Measurements from ENCODE around the gene EIF3F. TPM values are rescaled to one million over a fixed set of nuclear protein-coding genes. Genes with fewer than 3 reads are reported as not detected.

EIF3F gene
- total and polyA plus RNA-seq, 2 of the 13 experiments (the other 11 are each of a cell fraction or from before 2014, with no cell fraction given), result 109 to 191 TPM

GRCh38 chr11:8011981-8012444 lies 24.9 kb downstream of the EIF3F start (continued):
- TF ChIP-seq MED8 (CRISPR knock-in tag; IDR thresholded peaks at IDR 0.05; ENCODE audit: insufficient replicate concordance), result no peak
- no peak for TF ChIP-seq ZNF619 (CRISPR knock-in tag; IDR thresholded peaks at IDR 0.05)
- no peak for TF ChIP-seq ZNF713 (CRISPR knock-in tag; IDR thresholded peaks at IDR 0.05)
- no peak for TF ChIP-seq JARID2 (CRISPR knock-in tag; IDR thresholded peaks at IDR 0.05; ENCODE audit: insufficient replicate concordance)
- TF ChIP-seq KLF9 (CRISPR knock-in tag; IDR thresholded peaks at IDR 0.05; ENCODE audit: low read depth), result no peak

- no TSS peak for BruUV-seq (replicated peaks)
- Histone ChIP-seq H3K9ac (ENCODE audit: insufficient read depth, low read depth, low read length) (no peak overlapping the region), H3K79me2 (ENCODE audit: insufficient read depth, low read length) (no peaks in the 10 kb centered on the region), H4K20me1 (ENCODE audit: insufficient read depth, low read length) (no peaks in the 10 kb centered on the region; the same call in 1 of the 2 replicates), H3K27ac (ENCODE audit: extremely low read length, insufficient read depth, low read length) (no peak overlapping the region), H3K27me3 (ENCODE audit: control insufficient read depth in 1 of 2, insufficient read depth in 2 of 2, low read length in 2 of 2) (peaks cover 0 to 22% of the 10 kb centered on the region in 2 experiments; a peak in 4 of 5 replicates), H3K4me3 (replicated peaks in 1 of 3; ENCODE audit: insufficient read depth in 1 of 3, low read depth in 2 of 3, low read length in 3 of 3) (no peak overlapping the region), H3K4me1 (ENCODE audit: insufficient read depth, low read length) (no peaks in the 10 kb centered on the region), H3K36me3 (replicated peaks in 1 of 2; ENCODE audit: control insufficient read depth in 1 of 2, insufficient read depth in 2 of 2, low read length in 2 of 2) (no peaks in the 10 kb centered on the region), H2AFZ (ENCODE audit: low read length) (no peak overlapping the region), H3K9me3 (ENCODE audit: low read length) (no peaks in the 10 kb centered on the region), H3K4me2 (ENCODE audit: low read depth, low read length) (no peak overlapping the region)
- ATAC-seq (no peak), FAIRE-seq (no peak), DNase-seq (ENCODE audit: low spot score) (no peak)
- in situ Hi-C loops (cut with HindIII; ENCODE audit: extremely low pct_ligation_motif_present, low pct_unique_long_range_greater_than_20kb), result no loop called here
- CTCF ChIA-PET (ENCODE audit: low intra/inter-chr PET ratio, low total read pairs), result no interaction called here
- POLR2A ChIA-PET, result no interaction called here
- intact Hi-C loops (cut with micrococcal nuclease; ENCODE audit: unreplicated experiment), result no loop called here
- WGBS (ENCODE audit: low lambda C conversion rate), result 37% methylated on average over 5 of the region's 5 CpGs
- TF ChIP-seq TEAD2 (CRISPR knock-in tag; IDR thresholded peaks at IDR 0.05), result no peak
- no peak for TF ChIP-seq REST (IDR thresholded peaks at IDR 0.05; ENCODE audit: borderline replicate concordance in 1 of 2, low read depth in 1 of 2, low read length in 2 of 2)
- TF ChIP-seq PHF21A (CRISPR knock-in tag; IDR thresholded peaks at IDR 0.05), result no peak
- TF ChIP-seq SUZ12 (IDR thresholded peaks at IDR 0.05; ENCODE audit: low read depth, low read length), result no peak
- no peak for TF ChIP-seq CHCHD3 (CRISPR knock-in tag; IDR thresholded peaks at IDR 0.05)
- no peak for TF ChIP-seq ZNF292 (CRISPR knock-in tag; IDR thresholded peaks at IDR 0.05; ENCODE audit: borderline replicate concordance, low read depth)
- TF ChIP-seq ZNF572 (CRISPR knock-in tag; IDR thresholded peaks at IDR 0.05), result no peak
- TF ChIP-seq ZNF841 (CRISPR knock-in tag; IDR thresholded peaks at IDR 0.05; ENCODE audit: borderline replicate concordance), result no peak
- no peak for TF ChIP-seq RARA (CRISPR knock-in tag; IDR thresholded peaks at IDR 0.05)
- no peak for TF ChIP-seq GTF3A (CRISPR knock-in tag; conservative IDR thresholded peaks at IDR 0.05)
- TF ChIP-seq GMEB1 (CRISPR knock-in tag; IDR thresholded peaks at IDR 0.05; ENCODE audit: borderline replicate concordance), result no peak
- no peak for TF ChIP-seq ZBTB33 (CRISPR knock-in tag; IDR thresholded peaks at IDR 0.05)
- TF ChIP-seq IRF2 (CRISPR knock-in tag; IDR thresholded peaks at IDR 0.05), result no peak
Measured at GRCh38 chr11:8013833-8014232, 26.7 kb downstream of the EIF3F start.

Data from HepG2 (cell line).